Loucy (cell line): ENCODE measurements around the gene SDK1.

Experiments
- EZH2phosphoT487 ChIP-seq: fragments of 200-600 bp; IDR thresholded peaks from 2 replicates; pipeline ENCODE4 v1.6.1; 2018; ENCODE audit warnings: antibody characterized with exemption, mild to moderate bottlenecking, moderate library complexity, borderline replicate concordance
- TF ChIP-seq, protein P1 (sequence below): fragments of 200-600 bp; sonication (generic); conservative IDR thresholded peaks from 2 replicates; pipeline ENCODE4 v1.5.1; 2014; ENCODE audit warnings: mild to moderate bottlenecking, antibody characterized with exemption, low read length

DNA sequence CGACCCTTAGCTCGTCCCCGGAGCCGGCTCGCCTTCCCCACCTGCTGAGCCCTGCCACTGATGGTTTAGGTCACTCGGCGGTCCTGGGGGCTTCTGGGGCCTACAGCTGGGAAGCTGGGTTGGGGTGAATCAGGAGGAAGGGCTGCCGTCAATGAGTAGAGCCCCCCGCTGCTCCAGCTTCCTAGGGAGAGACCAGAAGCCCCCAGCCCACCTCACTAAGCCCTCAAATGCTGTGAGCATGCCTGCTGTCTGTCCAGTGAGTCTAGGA lies 885.4 kb downstream of the SDK1 start:
- TF ChIP-seq, protein P1, sequence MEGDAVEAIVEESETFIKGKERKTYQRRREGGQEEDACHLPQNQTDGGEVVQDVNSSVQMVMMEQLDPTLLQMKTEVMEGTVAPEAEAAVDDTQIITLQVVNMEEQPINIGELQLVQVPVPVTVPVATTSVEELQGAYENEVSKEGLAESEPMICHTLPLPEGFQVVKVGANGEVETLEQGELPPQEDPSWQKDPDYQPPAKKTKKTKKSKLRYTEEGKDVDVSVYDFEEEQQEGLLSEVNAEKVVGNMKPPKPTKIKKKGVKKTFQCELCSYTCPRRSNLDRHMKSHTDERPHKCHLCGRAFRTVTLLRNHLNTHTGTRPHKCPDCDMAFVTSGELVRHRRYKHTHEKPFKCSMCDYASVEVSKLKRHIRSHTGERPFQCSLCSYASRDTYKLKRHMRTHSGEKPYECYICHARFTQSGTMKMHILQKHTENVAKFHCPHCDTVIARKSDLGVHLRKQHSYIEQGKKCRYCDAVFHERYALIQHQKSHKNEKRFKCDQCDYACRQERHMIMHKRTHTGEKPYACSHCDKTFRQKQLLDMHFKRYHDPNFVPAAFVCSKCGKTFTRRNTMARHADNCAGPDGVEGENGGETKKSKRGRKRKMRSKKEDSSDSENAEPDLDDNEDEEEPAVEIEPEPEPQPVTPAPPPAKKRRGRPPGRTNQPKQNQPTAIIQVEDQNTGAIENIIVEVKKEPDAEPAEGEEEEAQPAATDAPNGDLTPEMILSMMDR: no peak
- no peak for TF ChIP-seq EZH2phosphoT487
